ENCODE data around the gene TNFRSF8. TPM values are rescaled to one million over a fixed set of nuclear protein-coding genes. Genes with fewer than 3 reads are reported as not detected.

Gene TNFRSF8
- total and polyA plus RNA-seq, 4 experiments from 2014 or later, result not detected

DNA sequence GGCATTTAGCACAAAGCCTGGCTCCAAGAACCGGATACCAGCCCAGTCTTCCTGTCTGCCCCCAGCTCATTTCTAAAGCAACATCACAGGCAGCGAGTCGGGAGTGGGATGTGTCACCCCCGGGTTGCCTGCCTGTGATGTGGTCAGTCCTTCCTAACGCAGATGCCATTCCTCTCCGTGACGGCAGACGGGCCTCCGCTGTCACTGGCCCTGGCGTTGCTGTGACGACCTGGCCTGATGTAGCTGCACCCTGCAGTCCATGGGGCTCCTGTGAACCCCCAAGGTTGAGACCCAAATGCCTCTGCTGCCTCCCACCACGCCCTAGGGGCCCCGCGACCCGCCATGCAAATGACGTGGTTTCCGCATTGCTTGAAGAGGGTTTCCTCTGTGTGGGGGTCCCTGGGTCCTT is 116.0 kb downstream of the TNFRSF8 start:
- ChIA-PET CTCF (ENCODE audit: partially characterized antibody) (interaction anchor here (0.6 to 15.7 kb wide), 8 partner anchors 10 to 56 kb away, joined by 3 to 213 read pairs (median 16); no protein-coding TSS in a partner anchor), POLR2A (ENCODE audit: partially characterized antibody) (interaction anchor here (1.1 to 50.6 kb wide), 13 partner anchors 7 to 269 kb away, joined by 3 to 1713 read pairs (median 12); partner anchors contain the start of gene TNFRSF1B)
- peak; percentile 84 to 98 (median 85) for DNase-seq
- no peaks in the 10 kb centered on the region for H3K27me3 Mint-ChIP-seq
- H3K36me3 Mint-ChIP-seq, result peaks cover 4 to 47% of the 10 kb centered on the region in 2 donors
- peaks cover 9% of the 10 kb centered on the region for H3K36me3 ChIP-seq (ENCODE audit: insufficient read depth, low read length)
- intact Hi-C loops (cut with micrococcal nuclease), result loop anchor here (2.0 kb wide), 2 partner anchors 26 to 46 kb away; no protein-coding TSS in a partner anchor
- peak overlapping the region in 1 of 2 donors; percentile 32 for H3K4me3 ChIP-seq (ENCODE audit: low read length in 2 of 2)
- peaks cover 0 to 2% (median 0%) of the 10 kb centered on the region in 8 donors for H3K9me3 Mint-ChIP-seq
- peak overlapping the region; percentile 80 to 94 (median 88) for H3K4me3 Mint-ChIP-seq
- H3K27ac ChIP-seq (ENCODE audit: low read depth, low read length), result peak overlapping the region; percentile 97
- H3K4me1 ChIP-seq (ENCODE audit: insufficient read depth, low read length), result peaks cover 98% of the 10 kb centered on the region
- H3K9me3 ChIP-seq (ENCODE audit: control insufficient read depth in 1 of 2, low read length in 2 of 2), result no peaks in the 10 kb centered on the region
- peak overlapping the region; percentile 98 to 100 (median 99) for H3K27ac Mint-ChIP-seq
- H3K27me3 ChIP-seq (ENCODE audit: insufficient read depth, low read length), result no peaks in the 10 kb centered on the region
- H3K4me1 Mint-ChIP-seq, result peaks cover 45 to 98% (median 81%) of the 10 kb centered on the region in 4 donors

GRCh38 chr1:12179676-12180075 is 116.6 kb downstream of the TNFRSF8 start:
- H3K27me3 Mint-ChIP-seq, result no peaks in the 10 kb centered on the region
- Histone ChIP-seq H3K27me3 (ENCODE audit: insufficient read depth, low read length) (no peaks in the 10 kb centered on the region), H3K9me3 (ENCODE audit: control insufficient read depth in 1 of 2, low read length in 2 of 2) (no peaks in the 10 kb centered on the region), H3K36me3 (ENCODE audit: insufficient read depth, low read length) (peaks cover 9% of the 10 kb centered on the region), H3K27ac (ENCODE audit: low read depth, low read length) (peak overlapping the region; percentile 97), H3K4me1 (ENCODE audit: insufficient read depth, low read length) (peaks cover 98% of the 10 kb centered on the region), H3K4me3 (ENCODE audit: low read length in 2 of 2) (no peak overlapping the region)
- no peak for DNase-seq
- intact Hi-C loops (cut with micrococcal nuclease), result loop anchor here (2.0 kb wide), 2 partner anchors 25 to 47 kb away; no protein-coding TSS in a partner anchor
- ChIA-PET CTCF (ENCODE audit: partially characterized antibody) (interaction anchor here (3.2 to 15.7 kb wide), 4 partner anchors 11 to 57 kb away, joined by 23 to 213 read pairs (median 34); no protein-coding TSS in a partner anchor), POLR2A (ENCODE audit: partially characterized antibody) (interaction anchor here (1.0 to 50.6 kb wide), 10 partner anchors 8 to 41 kb away, joined by 3 to 1713 read pairs (median 22); partner anchors contain the start of gene TNFRSF1B)
- H3K4me3 Mint-ChIP-seq, result peak overlapping the region in 6 of 8 donors; percentile 81 to 94 (median 89)
- H3K36me3 Mint-ChIP-seq, result peaks cover 4 to 47% of the 10 kb centered on the region in 2 donors
- H3K9me3 Mint-ChIP-seq, result peaks cover 0 to 2% (median 0%) of the 10 kb centered on the region in 8 donors
- peaks cover 45 to 98% (median 78%) of the 10 kb centered on the region in 4 donors for H3K4me1 Mint-ChIP-seq
- peak overlapping the region; percentile 98 to 100 (median 99) for H3K27ac Mint-ChIP-seq

DNA sequence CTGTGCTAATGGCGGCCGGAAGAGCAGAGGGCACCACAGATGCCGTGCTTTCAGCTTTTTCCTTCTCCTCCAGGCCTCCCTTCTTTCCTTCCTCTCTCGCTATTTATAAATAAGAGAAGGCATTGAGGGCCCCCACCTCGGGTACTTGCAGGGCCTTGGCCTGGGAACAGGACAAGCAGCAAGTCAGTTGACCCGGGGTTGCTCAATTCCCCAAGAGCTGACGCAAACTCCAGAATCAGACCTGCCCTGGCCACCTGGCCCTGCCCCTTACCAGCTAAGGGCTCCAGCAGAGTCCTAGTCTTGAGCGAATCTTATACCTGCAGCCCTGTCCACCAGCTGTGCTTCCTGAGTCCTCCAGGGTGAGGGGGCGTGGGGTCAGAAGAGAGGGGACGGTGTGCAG is 117.2 kb downstream of the TNFRSF8 start:
- H3K9me3 Mint-ChIP-seq, result peaks cover 0 to 2% (median 0%) of the 10 kb centered on the region in 8 donors
- H3K27ac Mint-ChIP-seq, result peak overlapping the region; percentile 78 to 100 (median 99)
- H3K4me3 ChIP-seq (ENCODE audit: low read length in 2 of 2), result no peak overlapping the region
- H3K36me3 Mint-ChIP-seq, result peaks cover 4 to 47% of the 10 kb centered on the region in 2 donors
- H3K4me1 ChIP-seq (ENCODE audit: insufficient read depth, low read length), result peaks cover 98% of the 10 kb centered on the region
- peaks cover 9% of the 10 kb centered on the region for H3K36me3 ChIP-seq (ENCODE audit: insufficient read depth, low read length)
- ChIA-PET CTCF (ENCODE audit: partially characterized antibody) (interaction anchor here (15.7 kb wide), 1 partner anchor 57 kb away, joined by 213 read pairs; no protein-coding TSS in a partner anchor), POLR2A (ENCODE audit: partially characterized antibody) (interaction anchor here (0.6 to 50.6 kb wide), 7 partner anchors 13 to 42 kb away, joined by 3 to 1713 read pairs (median 48); partner anchors contain the start of gene TNFRSF1B)
- no peaks in the 10 kb centered on the region for H3K27me3 ChIP-seq (ENCODE audit: insufficient read depth, low read length)
- no peak for DNase-seq
- H3K9me3 ChIP-seq (ENCODE audit: control insufficient read depth in 1 of 2, low read length in 2 of 2), result no peaks in the 10 kb centered on the region
- intact Hi-C loops (cut with micrococcal nuclease), result no loop called here
- peak overlapping the region; percentile 97 for H3K27ac ChIP-seq (ENCODE audit: low read depth, low read length)
- H3K4me3 Mint-ChIP-seq, result peak overlapping the region in 2 of 8 donors; percentile 39 to 47
- H3K27me3 Mint-ChIP-seq, result no peaks in the 10 kb centered on the region
- H3K4me1 Mint-ChIP-seq, result peaks cover 46 to 98% (median 80%) of the 10 kb centered on the region in 4 donors

- CTCF ChIA-PET (ENCODE audit: partially characterized antibody), result interaction anchor here (15.7 kb wide), 1 partner anchor 58 kb away, joined by 213 read pairs; no protein-coding TSS in a partner anchor
- peaks cover 4 to 50% of the 10 kb centered on the region in 2 donors for H3K36me3 Mint-ChIP-seq
- Histone ChIP-seq H3K36me3 (ENCODE audit: insufficient read depth, low read length) (peaks cover 9% of the 10 kb centered on the region), H3K27me3 (ENCODE audit: insufficient read depth, low read length) (no peaks in the 10 kb centered on the region), H3K27ac (ENCODE audit: low read depth, low read length) (peak overlapping the region; percentile 97), H3K9me3 (ENCODE audit: control insufficient read depth in 1 of 2, low read length in 2 of 2) (no peaks in the 10 kb centered on the region), H3K4me1 (ENCODE audit: insufficient read depth, low read length) (peaks cover 98% of the 10 kb centered on the region), H3K4me3 (ENCODE audit: low read length in 2 of 2) (no peak overlapping the region)
- H3K4me3 Mint-ChIP-seq, result peak overlapping the region in 2 of 8 donors; percentile 10 to 21
- intact Hi-C loops (cut with micrococcal nuclease), result no loop called here
- peak overlapping the region; percentile 67 to 100 (median 91) for H3K27ac Mint-ChIP-seq
- H3K9me3 Mint-ChIP-seq, result peaks cover 0 to 2% (median 0%) of the 10 kb centered on the region in 8 donors
- peaks cover 44 to 98% (median 79%) of the 10 kb centered on the region in 4 donors for H3K4me1 Mint-ChIP-seq
- no peak for DNase-seq
- H3K27me3 Mint-ChIP-seq, result no peaks in the 10 kb centered on the region
- POLR2A ChIA-PET (ENCODE audit: partially characterized antibody), result interaction anchor here (0.6 to 50.6 kb wide), 4 partner anchors 14 to 42 kb away, joined by 3 to 1713 read pairs (median 77); partner anchors contain the start of gene TNFRSF1B
Measured at GRCh38 chr1:12180903-12181302, 117.8 kb downstream of the TNFRSF8 start.

- Mint-ChIP-seq H3K27me3 (no peaks in the 10 kb centered on the region), H3K4me1 (peaks cover 44 to 98% (median 77%) of the 10 kb centered on the region in 4 donors), H3K27ac (peak overlapping the region; percentile 67 to 100 (median 91)), H3K9me3 (peaks cover 0 to 2% (median 0%) of the 10 kb centered on the region in 8 donors), H3K4me3 (peak overlapping the region in 3 of 8 donors; percentile 9 to 46 (median 31)), H3K36me3 (peaks cover 2 to 54% of the 10 kb centered on the region in 2 donors)
- intact Hi-C loops (cut with micrococcal nuclease), result no loop called here
- peak overlapping the region; percentile 97 for H3K27ac ChIP-seq (ENCODE audit: low read depth, low read length)
- H3K4me3 ChIP-seq (ENCODE audit: low read length in 2 of 2), result no peak overlapping the region
- no peak for DNase-seq
- H3K27me3 ChIP-seq (ENCODE audit: insufficient read depth, low read length), result no peaks in the 10 kb centered on the region
- ChIA-PET CTCF (ENCODE audit: partially characterized antibody) (interaction anchor here (0.6 to 15.7 kb wide), 2 partner anchors 29 to 58 kb away, joined by 3 to 213 read pairs; no protein-coding TSS in a partner anchor), POLR2A (ENCODE audit: partially characterized antibody) (interaction anchor here (0.8 to 50.6 kb wide), 3 partner anchors 20 to 43 kb away, joined by 3 to 1713 read pairs (median 6); no protein-coding TSS in a partner anchor)
- H3K9me3 ChIP-seq (ENCODE audit: control insufficient read depth in 1 of 2, low read length in 2 of 2), result no peaks in the 10 kb centered on the region
- peaks cover 9% of the 10 kb centered on the region for H3K36me3 ChIP-seq (ENCODE audit: insufficient read depth, low read length)
- H3K4me1 ChIP-seq (ENCODE audit: insufficient read depth, low read length), result peaks cover 98% of the 10 kb centered on the region
Measured at GRCh38 chr1:12181568-12181967, 118.5 kb downstream of the TNFRSF8 start.

- ChIA-PET POLR2A (ENCODE audit: partially characterized antibody) (interaction anchor here (0.6 to 50.6 kb wide), 7 partner anchors 9 to 94 kb away, joined by 3 to 1713 read pairs (median 5); no protein-coding TSS in a partner anchor), CTCF (ENCODE audit: partially characterized antibody) (interaction anchor here (0.6 to 15.7 kb wide), 6 partner anchors 14 to 59 kb away, joined by 3 to 213 read pairs (median 5); no protein-coding TSS in a partner anchor)
- peaks cover 0 to 2% (median 0%) of the 10 kb centered on the region in 8 donors for H3K9me3 Mint-ChIP-seq
- H3K36me3 ChIP-seq (ENCODE audit: insufficient read depth, low read length), result peaks cover 9% of the 10 kb centered on the region
- H3K4me1 ChIP-seq (ENCODE audit: insufficient read depth, low read length), result peaks cover 97% of the 10 kb centered on the region
- peak overlapping the region; percentile 67 to 100 (median 91) for H3K27ac Mint-ChIP-seq
- intact Hi-C loops (cut with micrococcal nuclease), result no loop called here
- H3K27me3 Mint-ChIP-seq, result no peaks in the 10 kb centered on the region
- H3K36me3 Mint-ChIP-seq, result peaks cover 2 to 57% of the 10 kb centered on the region in 2 donors
- peak overlapping the region in 3 of 8 donors; percentile 12 to 46 (median 39) for H3K4me3 Mint-ChIP-seq
- no peak for DNase-seq
- H3K4me1 Mint-ChIP-seq, result peaks cover 45 to 98% (median 75%) of the 10 kb centered on the region in 4 donors
- peak overlapping the region; percentile 31 for H3K27ac ChIP-seq (ENCODE audit: low read depth, low read length)
- no peaks in the 10 kb centered on the region for H3K9me3 ChIP-seq (ENCODE audit: control insufficient read depth in 1 of 2, low read length in 2 of 2)
- no peak overlapping the region for H3K4me3 ChIP-seq (ENCODE audit: low read length in 2 of 2)
- H3K27me3 ChIP-seq (ENCODE audit: insufficient read depth, low read length), result no peaks in the 10 kb centered on the region
Measured at GRCh38 chr1:12182410-12182984, 119.4 kb downstream of the TNFRSF8 start.

Measured in CD4-positive, alpha-beta memory T cell (primary cell).